NT2/D1 (cell line): ENCODE data around the gene GAREM2.

Experiments used
- DNase-seq: peaks from one replicate; pipeline ENCODE4 v3.0.0-alpha.2; 2011; ENCODE audit warnings: low read depth, low spot score
- H3K27me3 ChIP-seq: 2 replicates; pipeline ENCODE4 v1.6.0; 2011; ENCODE audit warnings: mild to moderate bottlenecking; ENCODE audit not compliant: insufficient read length, insufficient read depth
- H3K36me3 ChIP-seq: 2 replicates; pipeline ENCODE4 v1.6.1; 2011; ENCODE audit warnings: mild to moderate bottlenecking, low read length, mixed read lengths; ENCODE audit not compliant: insufficient read depth, insufficient read length
- H3K4me1 ChIP-seq: 2 replicates; pipeline ENCODE4 v1.5.1; 2011; ENCODE audit not compliant: insufficient read depth, insufficient read length
- H3K4me3 ChIP-seq: 2 replicates; pipeline ENCODE4 v1.5.1; 2011; ENCODE audit warnings: low read depth; ENCODE audit not compliant: insufficient read length
- H3K9ac ChIP-seq: 2 replicates; pipeline ENCODE4 v1.6.0; 2011; ENCODE audit warnings: low read depth; ENCODE audit not compliant: insufficient read length
- H3K9me3 ChIP-seq: 2 replicates; pipeline ENCODE4 v1.5.1; 2011; ENCODE audit warnings: mild to moderate bottlenecking, low read length; ENCODE audit not compliant: insufficient read depth
- SUZ12 ChIP-seq: IDR thresholded peaks from 2 replicates; pipeline ENCODE4 v1.6.1; 2011; ENCODE audit not compliant: insufficient read length, insufficient read depth; ENCODE audit errors: extremely low read depth
- YY1 ChIP-seq: IDR thresholded peaks from 2 replicates; pipeline ENCODE4 v1.6.1; 2011; ENCODE audit not compliant: insufficient read length, insufficient read depth
- ZNF274 ChIP-seq: IDR thresholded peaks from 2 replicates; pipeline ENCODE4 v1.6.1; 2011; ENCODE audit warnings: mild to moderate bottlenecking, low read depth, low read length

The GAREM2 gene

DNA sequence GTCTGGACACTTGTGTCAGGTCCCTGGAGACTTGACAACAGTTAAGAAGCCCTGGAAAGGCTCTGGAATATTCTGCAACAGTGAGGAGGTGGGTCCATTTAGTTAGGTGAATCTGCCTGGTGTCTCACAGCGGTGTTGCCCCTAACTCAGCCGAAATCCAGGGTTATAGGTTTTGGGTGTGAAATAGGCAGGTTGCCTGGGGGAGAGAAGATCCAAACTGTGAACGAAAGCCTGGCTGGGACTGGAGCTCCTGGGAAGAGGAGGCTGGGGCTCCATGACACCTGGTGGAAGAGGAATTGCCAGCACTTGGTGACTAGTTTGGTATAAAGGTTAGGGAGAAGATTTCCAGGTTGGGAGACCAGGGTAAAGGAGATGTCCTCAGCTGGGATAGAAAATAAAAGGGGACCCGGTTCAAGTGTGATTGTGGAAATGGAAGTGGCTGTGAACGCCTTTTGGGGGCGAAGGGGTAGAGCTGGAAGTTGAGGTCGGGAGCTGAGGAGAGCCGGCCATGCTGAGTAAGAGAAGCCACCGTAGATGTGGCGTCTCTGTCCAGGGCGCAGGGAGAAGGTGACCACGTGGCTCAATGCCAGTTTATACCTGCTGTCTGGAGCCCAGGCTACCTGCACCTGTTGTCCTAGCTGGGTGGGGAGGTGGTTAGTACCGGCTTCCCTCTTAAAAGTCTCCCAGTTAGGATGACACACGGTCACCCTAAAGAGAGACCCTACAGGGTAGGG, 3.0 kb upstream of the GAREM2 start:
- Histone ChIP-seq H3K4me3 (no peak overlapping the region), H3K27me3 (peaks cover 11% of the 10 kb centered on the region), H3K36me3 (no peaks in the 10 kb centered on the region), H3K9ac (no peak overlapping the region), H3K4me1 (peaks cover 7% of the 10 kb centered on the region), H3K9me3 (no peaks in the 10 kb centered on the region)
- TF ChIP-seq ZNF274: no peak
- no peak for TF ChIP-seq YY1
- TF ChIP-seq SUZ12: no peak
- no peak for DNase-seq

DNA sequence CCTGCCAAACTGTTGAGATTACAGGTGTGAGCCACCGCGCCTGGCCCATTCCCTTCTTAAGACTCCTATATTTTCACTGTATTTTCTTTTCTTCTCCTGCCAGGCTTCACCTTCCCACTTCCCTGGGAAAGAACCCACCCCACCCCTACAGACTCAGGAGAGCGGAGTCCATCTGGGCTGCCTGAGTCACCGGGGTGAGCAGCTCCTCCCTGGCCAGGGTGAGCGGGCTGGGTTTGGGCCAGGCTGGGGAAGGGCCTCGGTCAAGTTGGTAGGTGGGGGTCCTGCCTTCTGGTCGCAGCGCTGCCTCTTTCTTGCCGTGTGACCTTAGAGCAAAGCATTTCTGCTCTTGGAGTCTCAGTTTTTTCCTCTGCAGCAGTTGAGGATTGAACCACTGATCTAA, 2.1 kb upstream of the GAREM2 start:
- Histone ChIP-seq H3K27me3 (peaks cover 11% of the 10 kb centered on the region), H3K4me1 (peaks cover 11% of the 10 kb centered on the region), H3K36me3 (no peaks in the 10 kb centered on the region), H3K9me3 (no peaks in the 10 kb centered on the region), H3K9ac (no peak overlapping the region), H3K4me3 (no peak overlapping the region)
- TF ChIP-seq YY1 (no peak), ZNF274 (no peak), SUZ12 (no peak)
- DNase-seq: no peak

DNA sequence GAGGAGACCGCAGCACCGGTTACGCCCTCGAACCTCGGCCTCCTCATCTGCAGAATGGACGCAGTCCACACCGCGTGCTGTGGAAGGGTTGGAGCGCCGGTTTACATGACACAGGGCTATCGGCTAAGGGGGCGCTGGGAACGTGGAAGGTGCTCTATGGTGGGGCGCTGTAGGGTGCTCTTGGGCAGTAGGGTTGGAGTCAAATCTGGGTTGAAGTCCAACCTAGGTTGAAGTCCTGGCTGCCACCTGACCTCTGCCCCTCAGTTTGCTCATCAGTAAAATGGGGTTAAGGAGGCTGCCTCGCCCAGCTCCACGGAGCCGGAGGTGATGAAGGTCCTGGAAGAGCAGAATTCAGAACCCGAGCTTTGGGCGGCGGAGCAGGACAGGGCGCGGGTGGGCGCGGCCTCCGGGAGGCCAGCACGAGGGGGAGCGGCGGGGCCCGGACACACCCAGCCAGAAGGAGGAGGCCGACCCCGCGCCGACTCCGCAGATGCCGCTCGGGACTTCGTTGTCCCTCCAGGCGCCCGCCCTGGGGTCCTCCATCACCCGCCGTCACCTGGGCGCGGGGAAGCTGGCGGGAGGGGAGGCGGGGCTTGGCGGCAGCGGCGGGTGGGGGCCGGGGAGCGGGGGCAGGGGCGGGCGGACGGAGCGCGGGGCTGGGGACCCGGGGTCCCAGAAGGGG, 558 bp upstream of the GAREM2 start:
- no peak for TF ChIP-seq SUZ12
- no peak for TF ChIP-seq ZNF274
- TF ChIP-seq YY1: no peak
- Histone ChIP-seq H3K9me3 (no peaks in the 10 kb centered on the region), H3K27me3 (peaks cover 11% of the 10 kb centered on the region), H3K4me1 (peaks cover 15% of the 10 kb centered on the region), H3K36me3 (no peaks in the 10 kb centered on the region), H3K9ac (peak overlapping the region; percentile 50), H3K4me3 (peak overlapping the region; percentile 12)
- DNase-seq: no peak

DNA sequence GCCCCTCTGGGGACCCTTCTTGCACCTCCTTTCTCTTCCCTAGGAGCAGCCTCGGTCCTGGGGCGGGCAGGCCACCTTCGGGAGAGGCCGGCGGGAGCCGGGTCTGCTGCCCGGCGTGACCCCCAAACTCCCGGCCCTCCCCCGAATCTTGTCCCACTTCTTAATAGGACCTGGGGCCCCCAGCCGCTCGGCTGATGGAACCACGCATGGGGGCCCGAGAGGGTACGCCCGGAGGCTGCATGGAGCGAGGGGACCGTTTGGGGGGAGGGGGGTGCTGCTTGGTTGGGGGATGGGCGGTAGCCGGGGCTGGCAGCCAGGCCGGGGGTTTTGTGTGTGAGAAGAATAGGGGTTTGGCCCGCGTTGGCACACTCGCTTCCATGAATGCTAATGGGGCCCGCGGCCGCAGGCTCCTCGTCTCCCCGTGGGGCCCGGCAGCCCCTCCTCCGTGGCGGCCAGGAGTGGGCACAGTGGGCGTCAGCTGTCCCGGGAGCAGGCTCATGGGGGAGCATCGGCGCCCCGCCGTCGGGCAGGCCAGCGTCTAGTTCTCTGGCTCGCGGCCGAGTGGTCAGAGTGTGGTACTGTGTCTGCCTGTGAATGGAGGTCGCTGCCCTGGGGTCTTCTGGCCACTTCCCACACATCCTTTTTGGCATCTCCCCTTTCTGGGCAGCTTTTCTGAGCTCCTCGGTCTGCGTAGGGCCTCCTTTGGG, 1.0 kb downstream of the GAREM2 start:
- H3K9ac ChIP-seq: peak overlapping the region; percentile 61
- peaks cover 15% of the 10 kb centered on the region for H3K4me1 ChIP-seq
- H3K36me3 ChIP-seq: no peaks in the 10 kb centered on the region
- no peak for TF ChIP-seq SUZ12
- no peak for TF ChIP-seq YY1
- TF ChIP-seq ZNF274: no peak
- no peaks in the 10 kb centered on the region for H3K9me3 ChIP-seq
- peak overlapping the region; percentile 53 for H3K4me3 ChIP-seq
- no peak for DNase-seq
- H3K27me3 ChIP-seq: peaks cover 11% of the 10 kb centered on the region

DNA sequence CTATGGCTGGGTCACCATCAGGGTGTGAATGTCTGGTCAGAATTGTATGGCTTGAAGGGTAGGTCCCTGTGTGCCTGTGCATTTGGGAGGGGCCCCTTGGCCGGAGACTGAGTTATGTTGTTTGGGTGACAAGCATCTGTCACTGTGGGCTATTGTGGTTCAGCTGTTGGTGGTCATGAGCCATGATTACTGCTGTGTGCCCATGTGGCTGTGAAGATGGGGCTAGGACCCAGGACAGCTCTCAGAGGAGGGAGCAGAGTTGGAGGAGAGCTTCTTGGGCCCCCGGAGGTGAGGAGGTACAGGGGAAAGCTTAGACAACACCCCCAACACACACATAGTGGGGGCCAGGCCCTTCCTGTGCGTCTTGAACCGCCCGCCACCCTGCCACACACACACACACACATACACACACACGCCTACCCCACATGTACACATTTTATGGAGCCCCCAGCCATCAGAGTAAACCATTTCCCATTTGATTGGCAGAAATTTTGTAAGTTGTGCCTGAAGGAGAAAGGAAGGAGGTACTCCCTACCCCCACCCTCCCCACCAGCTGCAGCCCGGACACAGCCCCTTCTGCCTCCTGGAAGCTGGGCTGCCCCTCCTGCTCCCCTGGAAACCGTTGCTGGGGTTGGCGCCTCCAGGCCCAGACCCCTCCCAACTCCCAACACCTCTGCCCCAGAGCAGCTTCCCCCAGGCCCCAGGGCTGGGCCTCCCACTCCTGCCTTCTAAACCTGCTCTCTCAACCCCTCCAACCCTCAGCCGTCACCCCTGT, 2.0 kb downstream of the GAREM2 start:
- DNase-seq: no peak

DNA sequence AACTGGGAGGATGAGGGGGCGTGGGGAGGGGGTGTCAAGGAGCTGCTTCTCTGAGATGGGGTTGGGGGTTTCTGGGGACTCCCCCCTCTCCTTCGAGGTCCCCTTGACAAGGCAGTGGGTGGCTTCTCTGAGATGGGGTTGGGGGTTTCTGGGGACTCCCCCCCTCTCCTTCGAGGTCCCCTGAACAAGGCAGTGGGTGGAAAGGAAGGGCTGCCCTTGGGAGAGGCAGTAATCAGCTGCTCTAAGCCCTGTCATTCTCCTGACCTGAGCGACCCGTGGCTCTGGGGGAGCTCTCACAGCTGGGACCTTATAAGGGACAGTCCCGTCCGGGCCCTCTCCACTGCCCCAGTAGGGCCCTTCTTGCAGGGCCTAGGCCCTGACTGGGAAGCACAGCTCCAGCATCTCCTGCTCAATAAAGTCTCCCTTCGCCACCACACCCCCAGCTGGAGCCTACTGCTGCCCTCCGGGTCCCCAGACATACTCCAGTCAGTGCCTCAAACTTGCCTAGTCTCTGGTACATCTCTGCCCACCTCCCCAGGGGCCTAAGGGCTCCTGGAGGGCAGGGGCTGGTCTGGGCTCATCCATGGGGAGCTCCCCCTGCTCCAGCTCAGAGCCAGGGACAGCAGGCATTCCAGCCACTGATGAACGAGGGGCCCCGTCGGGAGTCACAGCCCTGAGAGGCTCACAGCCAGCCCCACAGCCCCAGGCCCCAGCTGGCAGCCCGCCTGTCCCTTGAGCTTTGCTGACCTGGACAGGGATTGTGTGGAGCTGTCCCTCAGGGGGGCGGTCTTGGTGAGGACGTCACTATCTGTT, 2.8 kb downstream of the GAREM2 start:
- Histone ChIP-seq H3K4me3 (no peak overlapping the region), H3K9ac (peak overlapping the region; percentile 16), H3K27me3 (peaks cover 11% of the 10 kb centered on the region), H3K36me3 (no peaks in the 10 kb centered on the region), H3K4me1 (peaks cover 20% of the 10 kb centered on the region), H3K9me3 (no peaks in the 10 kb centered on the region)
- DNase-seq: no peak
- TF ChIP-seq SUZ12: no peak
- TF ChIP-seq ZNF274: no peak
- TF ChIP-seq YY1: no peak

More for the DNA sequence above, 2.0 kb downstream of the GAREM2 start:
- no peaks in the 10 kb centered on the region for H3K36me3 ChIP-seq
- no peaks in the 10 kb centered on the region for H3K9me3 ChIP-seq
- H3K4me1 ChIP-seq: peaks cover 15% of the 10 kb centered on the region
- no peak overlapping the region for H3K4me3 ChIP-seq
- H3K9ac ChIP-seq: no peak overlapping the region
- peaks cover 11% of the 10 kb centered on the region for H3K27me3 ChIP-seq
- TF ChIP-seq YY1 (no peak), SUZ12 (no peak), ZNF274 (no peak)
